Stimulated activated CD8-positive, alpha-beta memory T cell treated with anti-CD3 and anti-CD28 coated beads, Interleukin-12 subunit alpha, Interleukin-12 subunit beta, amount 100 ng/mL, for 24 hours (primary cell): Measurements from ENCODE around the gene TNPO3.
"Not testable (repeated sequence)": the region's sequence is repeated elsewhere in the genome, so short reads cannot be mapped to it uniquely, and the experiment has no call there.

Experiments used
- DNase-seq: peaks from one replicate; pipeline ENCODE4 v3.0.0-alpha.2; 2020; ENCODE audit errors: extremely low read depth

TNPO3 gene

GRCh38 chr7:129014501-129015101, 40.3 kb downstream of the TNPO3 start:
- no peak for DNase-seq

DNA sequence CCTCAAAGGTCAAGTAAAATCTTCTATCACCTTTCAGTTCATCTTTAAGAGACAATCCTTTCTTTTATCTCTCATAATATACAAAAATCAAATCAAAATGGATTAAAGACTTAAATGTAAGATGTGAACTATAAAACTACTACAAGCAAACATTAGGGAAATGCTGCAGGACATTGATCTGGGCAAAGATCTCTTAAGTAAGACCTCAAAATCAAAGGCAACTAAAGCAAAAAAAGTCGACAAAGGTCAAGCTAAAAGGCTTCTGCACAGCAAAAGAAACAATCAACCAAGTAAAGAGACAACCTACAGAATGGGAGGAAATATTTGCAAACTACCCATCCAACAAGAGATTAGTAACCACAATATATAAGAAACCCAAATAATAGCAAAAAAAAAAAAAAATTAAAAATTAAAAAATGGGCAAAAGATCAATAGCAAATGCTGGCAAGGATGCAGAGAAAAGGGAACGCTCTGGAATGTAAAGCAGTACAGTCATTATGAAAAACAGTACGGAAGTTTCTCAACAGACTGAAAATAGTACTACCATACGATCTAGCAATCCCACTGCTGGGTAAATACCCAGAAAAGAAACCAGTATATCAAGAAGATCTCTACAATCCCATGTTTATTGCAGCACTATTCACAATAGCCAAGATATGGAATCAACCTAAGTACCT, 41.7 kb downstream of the TNPO3 start:
- DNase-seq, result no peak

- DNase-seq, result no peak
Observed at GRCh38 chr7:129012641-129013040, 42.3 kb downstream of the TNPO3 start.

DNA sequence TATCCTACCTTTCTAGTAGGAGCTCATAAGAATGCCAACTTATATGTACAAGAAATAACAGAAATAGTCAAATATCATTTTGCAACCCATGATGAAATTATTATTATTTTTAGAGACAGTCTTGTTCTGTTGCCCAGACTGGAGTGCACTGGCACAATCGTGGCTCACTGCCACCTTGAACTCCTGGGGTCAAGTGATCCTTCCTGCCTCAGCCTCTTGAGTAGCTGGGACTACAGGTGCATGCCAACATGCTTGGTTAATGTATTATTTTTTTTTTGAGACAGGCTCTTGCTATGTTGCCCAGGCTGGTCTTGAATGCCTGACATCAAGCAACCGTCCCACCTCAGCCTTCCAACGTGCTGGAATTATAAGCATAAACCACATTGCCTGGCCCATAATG, 44.8 kb downstream of the TNPO3 start:
- no peak for DNase-seq

- DNase-seq, result no peak
Observed at GRCh38 chr7:129009437-129009836, 45.5 kb downstream of the TNPO3 start.

GRCh38 chr7:129008645-129009414, 46.1 kb downstream of the TNPO3 start:
- DNase-seq, result no peak

- DNase-seq, result no peak
Observed at GRCh38 chr7:129007572-129007971, 47.3 kb downstream of the TNPO3 start.

- DNase-seq, result no peak
Observed at GRCh38 chr7:129006636-129007414, 48.1 kb downstream of the TNPO3 start.

GRCh38 chr7:129005186-129005585, 49.7 kb downstream of the TNPO3 start:
- no peak for DNase-seq

- no peak for DNase-seq
Observed at GRCh38 chr7:128997181-128997580, 57.7 kb downstream of the TNPO3 start.

GRCh38 chr7:128994560-128994959, 60.4 kb downstream of the TNPO3 start:
- DNase-seq, result not testable (repeated sequence)

- DNase-seq, result no peak
Observed at GRCh38 chr7:128993419-128993818, 61.5 kb downstream of the TNPO3 start.

GRCh38 chr7:128989961-128990360, 65.0 kb downstream of the TNPO3 start:
- DNase-seq, result no peak

DNA sequence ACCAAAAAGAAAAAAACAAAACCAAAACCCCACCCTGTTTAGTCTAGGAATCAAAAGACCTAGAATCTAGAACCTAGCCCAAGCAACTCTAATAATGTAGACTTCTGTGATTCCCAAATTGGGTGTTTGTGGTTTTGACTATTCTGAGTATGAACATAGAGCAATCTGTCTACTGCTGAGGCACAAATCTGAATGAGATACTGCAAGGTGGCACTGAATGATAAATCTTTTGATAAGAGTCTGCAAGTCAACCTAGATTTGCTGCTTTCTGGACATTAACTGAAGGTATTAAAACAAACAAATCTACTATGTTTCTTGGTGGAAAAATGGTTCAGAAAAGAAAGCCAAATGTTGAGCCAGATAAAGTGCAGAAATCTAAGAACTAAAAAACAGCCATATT, 66.5 kb downstream of the TNPO3 start:
- DNase-seq, result no peak

- DNase-seq, result no peak
Observed at GRCh38 chr7:128986609-128987008, 68.3 kb downstream of the TNPO3 start.

DNA sequence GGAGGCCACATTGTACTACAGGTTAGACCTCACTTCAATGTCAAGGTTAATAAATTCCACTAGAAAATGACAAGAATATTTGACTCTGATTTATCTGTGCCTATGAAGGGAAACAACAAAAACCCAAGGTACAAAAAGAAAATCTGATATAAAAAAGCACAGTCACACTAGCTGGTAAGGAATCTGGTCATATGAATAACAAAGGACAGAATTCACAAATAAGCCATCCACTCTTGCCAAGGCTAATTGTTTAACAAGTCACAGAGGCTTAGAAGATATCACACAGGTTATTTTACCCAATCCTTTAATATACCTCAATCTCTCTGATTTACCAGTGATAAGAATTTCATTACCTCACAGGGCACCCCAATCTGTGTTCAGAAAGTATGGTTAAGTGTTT, 69.3 kb downstream of the TNPO3 start:
- no peak for DNase-seq

- no peak for DNase-seq
Observed at GRCh38 chr7:128982105-128982504, 72.8 kb downstream of the TNPO3 start.

DNA sequence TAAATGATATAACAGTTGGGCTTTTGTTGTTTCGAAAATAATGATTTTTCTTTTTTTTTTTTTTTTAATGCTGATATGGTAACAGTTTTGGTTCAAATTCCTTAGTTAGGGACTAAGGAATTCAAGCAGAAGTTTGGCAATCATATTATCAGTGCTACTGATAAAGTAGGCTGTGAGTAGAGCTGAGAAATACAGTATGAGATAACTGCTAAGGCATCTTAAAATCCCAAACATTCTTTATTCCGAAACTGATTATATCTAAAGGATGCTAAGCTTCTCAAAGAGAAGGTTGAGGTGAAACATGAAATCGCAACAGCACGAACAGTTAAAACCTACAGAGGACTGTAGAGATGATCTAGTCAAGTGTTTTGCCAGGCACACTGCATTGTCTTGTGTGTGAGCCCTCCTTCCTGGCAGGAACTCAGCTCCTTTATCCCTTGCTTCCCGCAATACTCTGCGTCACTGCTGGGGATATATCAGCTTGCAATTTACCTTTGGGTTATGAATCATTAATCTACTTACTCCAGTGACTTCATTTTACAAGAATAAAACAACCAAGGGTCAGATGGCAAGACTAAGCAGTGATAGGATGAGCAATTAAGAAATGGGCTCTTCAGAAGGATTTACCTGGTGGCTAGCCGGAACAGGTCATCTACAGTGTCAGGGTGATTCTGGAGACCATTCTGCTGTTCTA, 80.5 kb downstream of the TNPO3 start:
- no peak for DNase-seq

GRCh38 chr7:128968624-128969023, 86.3 kb downstream of the TNPO3 start:
- DNase-seq, result no peak

- DNase-seq, result no peak
Observed at GRCh38 chr7:128963327-128963757, 91.6 kb downstream of the TNPO3 start.

DNA sequence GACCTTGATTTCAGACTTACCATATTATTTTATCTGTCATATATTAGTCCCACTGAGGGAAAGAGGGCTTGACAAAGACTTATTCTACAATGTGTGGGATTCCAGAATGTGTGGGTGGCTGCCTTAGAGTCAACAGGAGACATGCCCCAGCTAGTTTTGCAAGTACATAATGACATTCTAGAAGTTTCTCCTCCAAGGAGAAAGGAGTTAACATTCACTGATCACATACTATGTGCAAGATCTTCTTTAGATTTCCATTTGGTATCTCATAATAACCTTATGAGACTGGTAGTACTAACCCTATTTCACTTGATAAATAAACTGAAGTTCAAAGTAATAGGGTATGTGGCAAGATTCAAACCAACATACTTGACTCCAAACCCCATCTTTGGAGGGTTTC, 92.0 kb downstream of the TNPO3 start:
- DNase-seq, result no peak
